ENCODE results near the gene AHR. TPM values are rescaled to one million over a fixed set of nuclear protein-coding genes. Genes with fewer than 3 reads are reported as not detected.

AHR gene
- 53.6 and 59.1 TPM in 2 replicates for total RNA-seq

DNA sequence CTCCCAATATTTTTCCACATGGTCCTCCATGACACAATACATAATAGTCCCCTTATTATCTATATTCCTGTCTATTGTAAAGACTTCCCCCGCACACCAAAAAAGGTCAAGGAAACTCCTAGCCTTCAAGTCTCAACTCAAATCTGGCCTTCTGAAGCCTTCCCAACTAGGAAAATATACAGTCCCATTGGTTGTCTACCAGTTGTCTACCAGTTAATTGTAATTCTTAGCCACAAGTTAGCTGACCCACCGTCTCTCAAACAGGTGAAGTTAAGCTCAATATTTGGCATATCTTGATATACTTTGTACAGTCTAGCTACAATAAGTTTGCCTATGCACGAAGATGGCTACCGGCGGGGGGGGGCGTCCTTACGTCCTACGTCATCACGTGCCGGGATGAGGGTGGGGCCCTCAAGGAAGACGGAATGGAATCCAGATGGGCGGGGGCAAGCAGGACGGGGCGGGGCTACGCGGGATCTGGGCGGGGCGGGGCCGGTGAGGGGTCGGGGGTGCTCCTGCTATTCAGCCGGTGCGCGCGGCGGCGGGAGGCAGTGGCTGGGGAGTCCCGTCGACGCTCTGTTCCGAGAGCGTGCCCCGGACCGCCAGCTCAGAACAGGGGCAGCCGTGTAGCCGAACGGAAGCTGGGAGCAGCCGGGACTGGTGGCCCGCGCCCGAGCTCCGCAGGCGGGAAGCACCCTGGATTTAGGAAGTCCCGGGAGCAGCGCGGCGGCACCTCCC is at the start of gene AHR:
TSS of gene AHR (plus strand) at position 551 of the 738 bp plus-strand sequence. CDS start 613 bp downstream, outside the sequence.
- peak within 1 kb of the TSS; percentile 76 for H3K4me3 ChIP-seq (ENCODE audit: low read depth, low read length)
- DNase-seq (ENCODE audit: low read depth): no peak
- TF ChIP-seq, protein P1, sequence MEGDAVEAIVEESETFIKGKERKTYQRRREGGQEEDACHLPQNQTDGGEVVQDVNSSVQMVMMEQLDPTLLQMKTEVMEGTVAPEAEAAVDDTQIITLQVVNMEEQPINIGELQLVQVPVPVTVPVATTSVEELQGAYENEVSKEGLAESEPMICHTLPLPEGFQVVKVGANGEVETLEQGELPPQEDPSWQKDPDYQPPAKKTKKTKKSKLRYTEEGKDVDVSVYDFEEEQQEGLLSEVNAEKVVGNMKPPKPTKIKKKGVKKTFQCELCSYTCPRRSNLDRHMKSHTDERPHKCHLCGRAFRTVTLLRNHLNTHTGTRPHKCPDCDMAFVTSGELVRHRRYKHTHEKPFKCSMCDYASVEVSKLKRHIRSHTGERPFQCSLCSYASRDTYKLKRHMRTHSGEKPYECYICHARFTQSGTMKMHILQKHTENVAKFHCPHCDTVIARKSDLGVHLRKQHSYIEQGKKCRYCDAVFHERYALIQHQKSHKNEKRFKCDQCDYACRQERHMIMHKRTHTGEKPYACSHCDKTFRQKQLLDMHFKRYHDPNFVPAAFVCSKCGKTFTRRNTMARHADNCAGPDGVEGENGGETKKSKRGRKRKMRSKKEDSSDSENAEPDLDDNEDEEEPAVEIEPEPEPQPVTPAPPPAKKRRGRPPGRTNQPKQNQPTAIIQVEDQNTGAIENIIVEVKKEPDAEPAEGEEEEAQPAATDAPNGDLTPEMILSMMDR (conservative IDR thresholded peaks at IDR 0.05; ENCODE audit: low read depth, low read length): no peak

DNA sequence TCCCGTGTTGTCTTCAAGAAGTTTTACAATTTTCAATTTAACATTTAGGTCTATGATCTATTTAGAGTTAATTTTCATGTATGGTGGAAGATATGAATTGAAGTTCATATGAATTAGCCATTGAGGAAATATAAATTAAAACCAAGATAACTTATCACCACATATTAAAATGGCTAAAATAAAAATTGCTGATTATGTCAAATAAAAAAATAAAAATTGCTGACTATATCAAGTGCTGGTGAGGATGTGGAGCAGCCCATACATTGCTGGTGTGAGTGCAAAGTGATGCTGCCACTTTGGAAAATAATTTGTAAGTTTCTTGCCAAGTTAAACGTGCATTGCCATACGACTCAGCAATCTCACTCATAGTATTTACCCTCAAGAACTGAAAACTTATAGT is 44.6 kb upstream of the AHR start:
- DNase-seq (ENCODE audit: low read depth): no peak
- H3K4me3 ChIP-seq (ENCODE audit: low read depth, low read length): no peak overlapping the region
- TF ChIP-seq, protein P1 (conservative IDR thresholded peaks at IDR 0.05; ENCODE audit: low read depth, low read length): no peak

DNA sequence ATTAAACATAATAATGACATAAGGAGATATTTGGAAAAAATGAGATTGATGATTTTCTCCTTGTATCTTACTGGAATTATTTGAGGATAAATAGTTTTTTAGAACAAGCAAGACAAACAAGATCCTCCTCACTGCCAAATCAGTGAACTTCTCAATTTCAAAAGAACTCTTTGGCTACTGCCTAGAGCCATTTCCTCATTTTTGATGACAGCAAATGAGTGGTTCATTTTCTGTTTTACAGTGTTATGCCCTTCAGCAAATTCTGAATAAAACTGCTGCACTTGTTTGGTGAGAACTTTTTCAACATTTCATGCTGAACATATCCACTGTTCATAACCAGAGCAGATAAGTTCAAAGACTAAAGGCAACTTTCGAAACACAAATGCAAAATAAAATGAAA is 42.5 kb upstream of the AHR start:
- TF ChIP-seq, protein P1 (conservative IDR thresholded peaks at IDR 0.05; ENCODE audit: low read depth, low read length): no peak

DNA sequence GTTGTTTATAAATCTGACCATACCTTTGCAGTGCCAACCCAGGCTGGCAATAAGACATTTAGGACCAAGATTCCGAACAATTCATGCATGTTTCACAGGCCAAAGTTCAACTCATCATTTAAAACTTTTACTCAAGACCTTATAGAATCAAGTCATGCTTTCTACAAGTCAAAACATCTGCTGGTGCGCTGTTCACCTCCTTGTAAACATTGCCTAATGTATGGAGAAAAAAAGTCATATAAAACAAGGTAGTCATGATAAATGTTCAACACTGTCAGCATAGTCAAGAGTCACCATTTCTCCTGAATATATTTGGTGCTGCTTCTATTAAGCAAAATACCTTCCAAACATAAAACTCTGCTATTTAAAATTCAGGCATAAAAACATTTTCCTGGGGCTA is 42.1 kb upstream of the AHR start:
- no peak for DNase-seq (ENCODE audit: low read depth)
- H3K4me3 ChIP-seq (ENCODE audit: low read depth, low read length): no peak overlapping the region
- TF ChIP-seq, protein P1 (conservative IDR thresholded peaks at IDR 0.05; ENCODE audit: low read depth, low read length): no peak

More for the DNA sequence above, 42.5 kb upstream of the AHR start:
- DNase-seq (ENCODE audit: low read depth): no peak
- H3K4me3 ChIP-seq (ENCODE audit: low read depth, low read length): no peak overlapping the region

DNA sequence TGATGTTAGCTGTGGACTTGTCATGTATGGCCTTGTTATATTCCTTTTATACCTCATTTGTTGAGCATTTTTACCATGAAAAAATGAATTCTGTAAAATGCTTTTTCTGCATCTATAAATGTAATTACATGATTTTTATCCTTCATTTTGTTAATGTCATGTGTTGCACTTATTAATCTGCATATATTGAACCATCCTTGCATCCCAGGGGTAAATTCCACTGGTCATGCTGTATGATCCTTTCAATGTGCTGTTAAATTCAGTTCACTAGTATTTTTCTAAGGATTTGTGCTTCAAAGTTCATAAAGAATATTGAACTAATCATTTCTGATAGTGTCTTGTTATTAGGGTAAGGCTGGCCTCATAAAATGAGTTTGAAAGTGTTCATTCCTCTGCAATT is 31.9 kb upstream of the AHR start:
- H3K4me3 ChIP-seq (ENCODE audit: low read depth, low read length): no peak overlapping the region
- TF ChIP-seq, protein P1 (conservative IDR thresholded peaks at IDR 0.05; ENCODE audit: low read depth, low read length): no peak
- DNase-seq (ENCODE audit: low read depth): no peak

DNA sequence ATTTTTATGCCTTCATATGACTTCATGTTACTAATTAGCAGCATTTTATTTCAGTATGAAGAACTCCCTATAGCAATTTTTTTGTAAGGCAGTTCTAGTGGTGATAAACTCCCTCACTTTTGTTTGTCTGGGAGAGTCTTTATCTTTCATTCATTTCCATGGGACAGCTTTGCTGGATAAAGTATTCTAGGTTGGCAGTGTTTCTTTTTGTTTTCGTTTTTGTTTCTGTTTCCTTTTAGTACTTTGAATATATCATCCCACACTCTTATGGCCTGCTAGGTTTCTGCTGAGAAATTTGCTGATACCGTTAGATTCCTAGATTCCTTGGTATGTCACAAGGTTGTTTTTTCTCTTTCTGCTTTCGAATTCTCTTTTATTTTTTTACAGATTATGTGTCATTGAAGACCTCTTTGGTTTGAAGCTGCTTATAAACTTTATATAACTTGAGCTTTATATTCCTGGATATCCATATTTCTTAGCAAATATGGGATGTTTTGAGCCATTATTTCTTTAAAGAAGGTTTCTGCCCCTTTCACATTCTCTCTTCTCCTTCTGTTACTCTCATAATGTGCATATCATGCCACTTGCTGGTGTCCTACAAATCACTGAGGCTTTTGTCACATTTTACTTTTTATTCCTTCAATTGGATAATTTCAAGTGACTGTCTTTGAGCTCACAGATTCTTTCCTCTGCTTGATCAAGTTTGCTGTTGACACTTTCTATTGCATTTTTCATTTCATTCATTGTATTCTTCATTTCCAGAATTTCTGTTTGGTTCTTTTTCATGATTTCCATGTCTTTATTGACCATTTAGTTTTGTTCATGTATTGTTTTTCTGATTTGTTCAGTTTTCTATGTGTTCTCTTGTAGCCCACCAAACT is 28.9 kb upstream of the AHR start:
- TF ChIP-seq, protein P1 (conservative IDR thresholded peaks at IDR 0.05; ENCODE audit: low read depth, low read length): no peak

More for the DNA sequence above, 28.9 kb upstream of the AHR start:
- no peak for DNase-seq (ENCODE audit: low read depth)
- no peak overlapping the region for H3K4me3 ChIP-seq (ENCODE audit: low read depth, low read length)
